ENCODE measurements around the gene SLC39A1. TPM values are rescaled to one million over a fixed set of nuclear protein-coding genes. Genes with fewer than 3 reads are reported as not detected.

Gene SLC39A1
- total and polyA plus RNA-seq, 2 donors (not counting 3 experiments of a cell fraction or from before 2014, with no cell fraction given) = 75.8 to 98.0 TPM

- CTCF ChIA-PET = interaction anchor here (1.0 kb wide), 2 partner anchors 30 to 34 kb away, joined by 3 read pairs; partner anchors contain the start of gene DENND4B
- TF ChIP-seq POLR2A (IDR thresholded peaks at IDR 0.05; ENCODE audit: low read depth, low read length) = no peak
- no peak for TF ChIP-seq FOS (IDR thresholded peaks at IDR 0.05; ENCODE audit: borderline replicate concordance, insufficient read depth, low read length)
- TF ChIP-seq JUN (IDR thresholded peaks at IDR 0.05; ENCODE audit: borderline replicate concordance, insufficient read depth, insufficient read length, low read depth) = no peak
- TF ChIP-seq MYC (IDR thresholded peaks at IDR 0.05; ENCODE audit: low read depth, low read length) = no peak
- TF ChIP-seq POLR2AphosphoS5 (IDR thresholded peaks at IDR 0.05; ENCODE audit: insufficient read depth, low read depth, low read length) = no peak
- no peak overlapping the region for H3K27ac ChIP-seq (ENCODE audit: insufficient read depth, low read depth, low read length)
- H3K4me2 ChIP-seq (ENCODE audit: insufficient read depth, low read length) = no peak overlapping the region
- no peaks in the 10 kb centered on the region for H3K9me1 ChIP-seq (replicated peaks; ENCODE audit: control insufficient read depth, extremely low read depth, insufficient read depth, low read length)
- no peaks in the 10 kb centered on the region for H3K9me3 ChIP-seq (replicated peaks; ENCODE audit: control insufficient read depth, insufficient read depth, low read length)
- DNase-seq (ENCODE audit: low read depth, low spot score) (no peak), FAIRE-seq (no peak)
- no peak overlapping the region for H3K9ac ChIP-seq (replicated peaks; ENCODE audit: extremely low read depth, insufficient read depth, low read length)
- dilution Hi-C loops (cut with MboI; ENCODE audit: extremely low pct_ligation_motif_present, low sequenced_read_pairs) (no loop called here), intact Hi-C loops (cut with micrococcal nuclease) (no loop called here)
- H3K79me2 ChIP-seq (ENCODE audit: control insufficient read depth, insufficient read depth, low read length) = peaks cover 92% of the 10 kb centered on the region
- H3K4me3 ChIP-seq (replicated peaks in 1 of 3; ENCODE audit: insufficient read depth in 1 of 3, low read depth in 1 of 3, low read length in 3 of 3) = no peak overlapping the region
- BruUV-seq (replicated peaks) = no TSS peak
- H3K4me1 ChIP-seq (ENCODE audit: control insufficient read depth, extremely low read depth, insufficient read depth, low read length) = peaks cover 13% of the 10 kb centered on the region
- H3K27me3 ChIP-seq (ENCODE audit: control insufficient read depth in 2 of 2, insufficient read depth in 2 of 2, low read length in 2 of 2) = no peaks in the 10 kb centered on the region
- H2AFZ ChIP-seq (ENCODE audit: low read depth, low read length) = no peak overlapping the region
- H3K36me3 ChIP-seq (ENCODE audit: control insufficient read depth in 2 of 2, extremely low read depth in 1 of 2, insufficient read depth in 2 of 2, low read length in 2 of 2) = peaks cover 0 to 3% of the 10 kb centered on the region in 2 experiments
- POLR2A ChIA-PET = no interaction called here
- peaks cover 23% of the 10 kb centered on the region for H4K20me1 ChIP-seq (replicated peaks; ENCODE audit: control insufficient read depth, extremely low read depth, insufficient read depth, low read length)
Observed at GRCh38 chr1:153916297-153916696, 47.0 kb downstream of the SLC39A1 start.

DNA sequence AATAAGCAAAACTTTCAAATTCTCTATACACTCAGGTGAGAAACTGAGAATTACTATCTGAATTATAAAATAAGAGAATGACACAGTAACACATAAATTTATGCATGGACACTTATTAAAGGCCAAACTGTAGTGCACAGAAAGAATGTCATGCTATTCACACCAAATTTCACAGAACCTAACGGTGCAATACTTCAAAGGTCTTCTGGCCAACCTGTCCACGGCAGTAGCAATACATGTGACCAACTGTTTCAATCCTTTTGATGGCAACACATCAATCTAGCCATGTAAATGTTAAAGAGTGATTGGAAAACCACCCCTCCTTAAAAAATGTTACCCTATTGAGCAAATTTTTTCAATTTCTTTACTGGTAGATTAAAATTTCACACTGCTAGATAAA is 51.0 kb downstream of the SLC39A1 start:
- H4K20me1 ChIP-seq (replicated peaks; ENCODE audit: control insufficient read depth, extremely low read depth, insufficient read depth, low read length) = peaks cover 8% of the 10 kb centered on the region
- BruUV-seq (replicated peaks) = no TSS peak
- H2AFZ ChIP-seq (ENCODE audit: low read depth, low read length) = no peak overlapping the region
- H3K9ac ChIP-seq (replicated peaks; ENCODE audit: extremely low read depth, insufficient read depth, low read length) = no peak overlapping the region
- H3K4me1 ChIP-seq (ENCODE audit: control insufficient read depth, extremely low read depth, insufficient read depth, low read length) = no peaks in the 10 kb centered on the region
- no peaks in the 10 kb centered on the region for H3K27me3 ChIP-seq (ENCODE audit: control insufficient read depth in 2 of 2, insufficient read depth in 2 of 2, low read length in 2 of 2)
- ChIA-PET POLR2A (no interaction called here), CTCF (interaction anchor here (1.8 kb wide), 1 partner anchor 9 kb away, joined by 8 read pairs; no protein-coding TSS in a partner anchor)
- no peak for FAIRE-seq
- no peak overlapping the region for H3K4me2 ChIP-seq (ENCODE audit: insufficient read depth, low read length)
- H3K79me2 ChIP-seq (ENCODE audit: control insufficient read depth, insufficient read depth, low read length) = peaks cover 88% of the 10 kb centered on the region
- no peak overlapping the region for H3K4me3 ChIP-seq (replicated peaks in 1 of 3; ENCODE audit: insufficient read depth in 1 of 3, low read depth in 1 of 3, low read length in 3 of 3)
- H3K36me3 ChIP-seq (ENCODE audit: control insufficient read depth in 2 of 2, extremely low read depth in 1 of 2, insufficient read depth in 2 of 2, low read length in 2 of 2) = no peaks in the 10 kb centered on the region
- no peak for DNase-seq (ENCODE audit: low read depth, low spot score)
- dilution Hi-C loops (cut with MboI; ENCODE audit: extremely low pct_ligation_motif_present, low sequenced_read_pairs) = no loop called here
- no peak overlapping the region for H3K27ac ChIP-seq (ENCODE audit: insufficient read depth, low read depth, low read length)
- intact Hi-C loops (cut with micrococcal nuclease) = no loop called here
- no peaks in the 10 kb centered on the region for H3K9me1 ChIP-seq (replicated peaks; ENCODE audit: control insufficient read depth, extremely low read depth, insufficient read depth, low read length)
- TF ChIP-seq FOS (IDR thresholded peaks at IDR 0.05; ENCODE audit: borderline replicate concordance, insufficient read depth, low read length) (no peak), EZH2 (IDR thresholded peaks at IDR 0.05; ENCODE audit: borderline replicate concordance, low read depth, low read length, severe bottlenecking) (no peak), GATA2 (IDR thresholded peaks at IDR 0.05; ENCODE audit: insufficient read depth, insufficient read length, low read depth, low read length) (no peak), POLR2AphosphoS5 (IDR thresholded peaks at IDR 0.05; ENCODE audit: insufficient read depth, low read depth, low read length) (no peak), MYC (IDR thresholded peaks at IDR 0.05; ENCODE audit: low read depth, low read length) (no peak), CTCF (IDR thresholded peaks at IDR 0.05; ENCODE audit: extremely low read depth in 1 of 2, insufficient read depth in 1 of 2, low read depth in 1 of 2, low read length in 2 of 2) (no peak), JUN (IDR thresholded peaks at IDR 0.05; ENCODE audit: borderline replicate concordance, insufficient read depth, insufficient read length, low read depth) (no peak), POLR2A (IDR thresholded peaks at IDR 0.05; ENCODE audit: low read depth, low read length) (no peak)
- TF ChIP-seq, protein P1, sequence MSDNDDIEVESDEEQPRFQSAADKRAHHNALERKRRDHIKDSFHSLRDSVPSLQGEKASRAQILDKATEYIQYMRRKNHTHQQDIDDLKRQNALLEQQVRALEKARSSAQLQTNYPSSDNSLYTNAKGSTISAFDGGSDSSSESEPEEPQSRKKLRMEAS (IDR thresholded peaks at IDR 0.05; ENCODE audit: insufficient read depth, insufficient read length) = no peak
- H3K9me3 ChIP-seq (replicated peaks; ENCODE audit: control insufficient read depth, insufficient read depth, low read length) = no peaks in the 10 kb centered on the region
